HepG2 (cell line): ENCODE data around the gene WASHC4.

ENCODE experiments used
- EP300 ChIP-seq, 3 experiments: sonication (generic) in 1 of 3; formaldehyde crosslinking in 1 of 3; IDR thresholded peaks; 2 replicates each; pipeline versions ENCODE4 v1.5.1 to v1.6.1; 2011 to 2020; ENCODE audit warnings: low read depth in 2 of 3, low read length in 2 of 3, borderline replicate concordance in 1 of 3, improper control_type of control experiment in 1 of 3, mild to moderate bottlenecking in 1 of 3, missing genetic modification reagents in 1 of 3, moderate library complexity in 1 of 3
- EZH2 ChIP-seq: conservative IDR thresholded peaks from 2 replicates; pipeline ENCODE4 v1.6.1; 2012; ENCODE audit warnings: mild to moderate bottlenecking, low read depth, low read length, moderate library complexity
- MAFK ChIP-seq, 2 experiments: IDR thresholded peaks in 1 of 2; conservative IDR thresholded peaks in 1 of 2; 2 replicates each; pipeline ENCODE4 v1.6.1; 2011; ENCODE audit warnings: improper control_type of control experiment in 2 of 2, low read length in 2 of 2
- MXI1 ChIP-seq: IDR thresholded peaks from 3 replicates; pipeline ENCODE4 v1.6.1; 2012; ENCODE audit warnings: low read depth, low read length, inconsistent platforms, borderline replicate concordance
- NFE2L2 ChIP-seq: fragments of 150-350 bp; IDR thresholded peaks from 2 replicates; pipeline ENCODE4 v1.6.1; 2014; ENCODE audit warnings: low read length
- ZNF12 ChIP-seq: sonication (generic); formaldehyde crosslinking; IDR thresholded peaks from 2 replicates; pipeline ENCODE4 v1.5.0; 2020; ENCODE audit warnings: missing genetic modification reagents
- TF ChIP-seq, protein P1 (sequence below): sonication (generic); formaldehyde crosslinking; IDR thresholded peaks from 2 replicates; pipeline ENCODE4 v1.8.1; 2023; ENCODE audit warnings: mild to moderate bottlenecking, missing genetic modification reagents
- TF ChIP-seq, protein P2 (sequence below): sonication (generic); formaldehyde crosslinking; IDR thresholded peaks from 2 replicates; pipeline ENCODE4 v1.8.0; 2022; ENCODE audit warnings: mild to moderate bottlenecking, missing genetic modification reagents, moderate library complexity
- TF ChIP-seq, protein P3 (sequence below): sonication (generic); formaldehyde crosslinking; IDR thresholded peaks from 2 replicates; pipeline ENCODE4 v1.5.0; 2020; ENCODE audit warnings: mild to moderate bottlenecking, missing genetic modification reagents, moderate library complexity
- TF ChIP-seq, protein P4 (sequence below): sonication (generic); formaldehyde crosslinking; IDR thresholded peaks from 2 replicates; pipeline ENCODE4 v1.9.0; 2021; ENCODE audit warnings: missing genetic modification reagents, borderline replicate concordance

DNA sequence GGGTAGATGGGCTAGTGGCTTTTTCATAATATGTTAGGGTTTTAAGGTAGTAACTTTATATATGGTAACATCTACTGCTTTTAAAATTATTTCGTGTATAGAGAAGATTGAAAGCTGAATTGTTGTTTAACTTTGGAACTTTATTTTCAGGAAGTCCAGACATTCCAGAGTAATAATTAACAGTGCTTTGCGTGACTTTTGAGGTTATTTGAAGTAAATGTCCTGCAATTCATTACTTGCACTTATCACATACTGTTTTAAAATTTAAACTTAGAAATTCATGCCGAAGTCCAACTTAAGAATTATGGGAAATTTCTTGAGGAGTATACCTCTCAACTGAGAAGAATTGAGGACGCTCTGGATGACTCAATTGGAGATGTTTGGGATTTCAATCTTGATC is 3.3 kb downstream of the WASHC4 start:
- TF ChIP-seq, protein P1, sequence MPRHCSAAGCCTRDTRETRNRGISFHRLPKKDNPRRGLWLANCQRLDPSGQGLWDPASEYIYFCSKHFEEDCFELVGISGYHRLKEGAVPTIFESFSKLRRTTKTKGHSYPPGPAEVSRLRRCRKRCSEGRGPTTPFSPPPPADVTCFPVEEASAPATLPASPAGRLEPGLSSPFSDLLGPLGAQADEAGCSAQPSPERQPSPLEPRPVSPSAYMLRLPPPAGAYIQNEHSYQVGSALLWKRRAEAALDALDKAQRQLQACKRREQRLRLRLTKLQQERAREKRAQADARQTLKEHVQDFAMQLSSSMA (CRISPR knock-in tag), result no peak
- TF ChIP-seq EZH2 (no peak), NFE2L2 (no peak), EP300 (IDR thresholded peaks at IDR 0.05; ENCODE audit: low read depth in 2 of 2, low read length in 2 of 2) (no peak), EP300 (CRISPR knock-in tag; IDR thresholded peaks at IDR 0.05; ENCODE audit: borderline replicate concordance) (no peak), MAFK (conservative IDR thresholded peaks at IDR 0.05 in 1 of 2, IDR thresholded peaks at IDR 0.05 in 1 of 2; ENCODE audit: low read length in 2 of 2) (no peak), MXI1 (no peak), ZNF12 (CRISPR knock-in tag) (no peak)
- TF ChIP-seq, protein P2, sequence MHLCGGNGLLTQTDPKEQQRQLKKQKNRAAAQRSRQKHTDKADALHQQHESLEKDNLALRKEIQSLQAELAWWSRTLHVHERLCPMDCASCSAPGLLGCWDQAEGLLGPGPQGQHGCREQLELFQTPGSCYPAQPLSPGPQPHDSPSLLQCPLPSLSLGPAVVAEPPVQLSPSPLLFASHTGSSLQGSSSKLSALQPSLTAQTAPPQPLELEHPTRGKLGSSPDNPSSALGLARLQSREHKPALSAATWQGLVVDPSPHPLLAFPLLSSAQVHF (CRISPR knock-in tag), result no peak
- TF ChIP-seq, protein P3, sequence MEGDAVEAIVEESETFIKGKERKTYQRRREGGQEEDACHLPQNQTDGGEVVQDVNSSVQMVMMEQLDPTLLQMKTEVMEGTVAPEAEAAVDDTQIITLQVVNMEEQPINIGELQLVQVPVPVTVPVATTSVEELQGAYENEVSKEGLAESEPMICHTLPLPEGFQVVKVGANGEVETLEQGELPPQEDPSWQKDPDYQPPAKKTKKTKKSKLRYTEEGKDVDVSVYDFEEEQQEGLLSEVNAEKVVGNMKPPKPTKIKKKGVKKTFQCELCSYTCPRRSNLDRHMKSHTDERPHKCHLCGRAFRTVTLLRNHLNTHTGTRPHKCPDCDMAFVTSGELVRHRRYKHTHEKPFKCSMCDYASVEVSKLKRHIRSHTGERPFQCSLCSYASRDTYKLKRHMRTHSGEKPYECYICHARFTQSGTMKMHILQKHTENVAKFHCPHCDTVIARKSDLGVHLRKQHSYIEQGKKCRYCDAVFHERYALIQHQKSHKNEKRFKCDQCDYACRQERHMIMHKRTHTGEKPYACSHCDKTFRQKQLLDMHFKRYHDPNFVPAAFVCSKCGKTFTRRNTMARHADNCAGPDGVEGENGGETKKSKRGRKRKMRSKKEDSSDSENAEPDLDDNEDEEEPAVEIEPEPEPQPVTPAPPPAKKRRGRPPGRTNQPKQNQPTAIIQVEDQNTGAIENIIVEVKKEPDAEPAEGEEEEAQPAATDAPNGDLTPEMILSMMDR (CRISPR knock-in tag), result no peak
- TF ChIP-seq, protein P4, sequence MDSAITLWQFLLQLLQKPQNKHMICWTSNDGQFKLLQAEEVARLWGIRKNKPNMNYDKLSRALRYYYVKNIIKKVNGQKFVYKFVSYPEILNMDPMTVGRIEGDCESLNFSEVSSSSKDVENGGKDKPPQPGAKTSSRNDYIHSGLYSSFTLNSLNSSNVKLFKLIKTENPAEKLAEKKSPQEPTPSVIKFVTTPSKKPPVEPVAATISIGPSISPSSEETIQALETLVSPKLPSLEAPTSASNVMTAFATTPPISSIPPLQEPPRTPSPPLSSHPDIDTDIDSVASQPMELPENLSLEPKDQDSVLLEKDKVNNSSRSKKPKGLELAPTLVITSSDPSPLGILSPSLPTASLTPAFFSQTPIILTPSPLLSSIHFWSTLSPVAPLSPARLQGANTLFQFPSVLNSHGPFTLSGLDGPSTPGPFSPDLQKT (CRISPR knock-in tag), result no peak
